PC-3 (cell line): ENCODE measurements around the gene CRISPLD2.

Source experiments
- EZH2 ChIP-seq: fragments of 300-600 bp; sonication (generic); IDR thresholded peaks from one replicate; pipeline ENCODE4 v1.6.1; 2017; ENCODE audit warnings: antibody characterized with exemption, mild to moderate bottlenecking, low read length; ENCODE audit not compliant: unreplicated experiment
- TF ChIP-seq, protein P1 (sequence below): fragments of 300-600 bp; sonication (generic); conservative IDR thresholded peaks from 2 replicates; pipeline ENCODE4 v1.5.1; 2017; ENCODE audit warnings: antibody characterized with exemption, low read depth, mild to moderate bottlenecking, low read length

DNA sequence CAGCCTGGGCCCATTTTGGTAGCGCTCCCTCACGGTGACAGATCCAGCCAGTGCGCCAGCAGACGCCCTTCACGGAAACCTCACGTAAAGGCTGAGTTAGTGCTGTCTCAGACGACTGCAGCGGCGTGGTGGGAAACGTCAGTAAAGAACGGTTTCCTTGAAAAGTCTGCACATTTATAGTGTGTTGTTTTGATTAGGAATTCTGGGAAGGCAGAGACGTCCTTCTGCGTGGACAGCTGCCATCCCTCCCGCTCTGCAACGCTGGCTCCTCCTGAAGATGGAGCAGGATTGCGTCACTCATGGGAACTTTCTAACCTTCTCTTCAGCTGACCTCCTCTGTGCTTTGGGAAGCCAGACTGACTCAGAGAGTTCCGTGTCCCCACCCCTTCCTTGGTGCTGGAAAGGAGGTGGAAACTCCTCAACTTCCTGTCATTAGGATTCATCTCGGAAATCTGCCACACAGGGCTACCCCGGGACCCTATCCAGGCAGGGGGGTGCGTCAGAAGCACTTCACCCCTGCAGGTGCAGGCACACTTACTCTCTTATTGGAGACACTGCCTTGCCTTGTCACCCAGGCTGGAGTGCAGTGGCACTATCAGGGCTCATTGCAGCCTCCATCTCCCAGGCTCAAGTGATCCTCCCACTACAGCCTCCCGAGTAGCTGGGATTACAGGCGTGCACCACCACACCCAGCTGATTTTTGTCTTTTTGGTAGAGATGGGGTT is 24.3 kb upstream of the CRISPLD2 start:
- TF ChIP-seq, protein P1, sequence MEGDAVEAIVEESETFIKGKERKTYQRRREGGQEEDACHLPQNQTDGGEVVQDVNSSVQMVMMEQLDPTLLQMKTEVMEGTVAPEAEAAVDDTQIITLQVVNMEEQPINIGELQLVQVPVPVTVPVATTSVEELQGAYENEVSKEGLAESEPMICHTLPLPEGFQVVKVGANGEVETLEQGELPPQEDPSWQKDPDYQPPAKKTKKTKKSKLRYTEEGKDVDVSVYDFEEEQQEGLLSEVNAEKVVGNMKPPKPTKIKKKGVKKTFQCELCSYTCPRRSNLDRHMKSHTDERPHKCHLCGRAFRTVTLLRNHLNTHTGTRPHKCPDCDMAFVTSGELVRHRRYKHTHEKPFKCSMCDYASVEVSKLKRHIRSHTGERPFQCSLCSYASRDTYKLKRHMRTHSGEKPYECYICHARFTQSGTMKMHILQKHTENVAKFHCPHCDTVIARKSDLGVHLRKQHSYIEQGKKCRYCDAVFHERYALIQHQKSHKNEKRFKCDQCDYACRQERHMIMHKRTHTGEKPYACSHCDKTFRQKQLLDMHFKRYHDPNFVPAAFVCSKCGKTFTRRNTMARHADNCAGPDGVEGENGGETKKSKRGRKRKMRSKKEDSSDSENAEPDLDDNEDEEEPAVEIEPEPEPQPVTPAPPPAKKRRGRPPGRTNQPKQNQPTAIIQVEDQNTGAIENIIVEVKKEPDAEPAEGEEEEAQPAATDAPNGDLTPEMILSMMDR = no peak
- no peak for TF ChIP-seq EZH2
